Measurements from ENCODE around the gene AGTR1.

DNA sequence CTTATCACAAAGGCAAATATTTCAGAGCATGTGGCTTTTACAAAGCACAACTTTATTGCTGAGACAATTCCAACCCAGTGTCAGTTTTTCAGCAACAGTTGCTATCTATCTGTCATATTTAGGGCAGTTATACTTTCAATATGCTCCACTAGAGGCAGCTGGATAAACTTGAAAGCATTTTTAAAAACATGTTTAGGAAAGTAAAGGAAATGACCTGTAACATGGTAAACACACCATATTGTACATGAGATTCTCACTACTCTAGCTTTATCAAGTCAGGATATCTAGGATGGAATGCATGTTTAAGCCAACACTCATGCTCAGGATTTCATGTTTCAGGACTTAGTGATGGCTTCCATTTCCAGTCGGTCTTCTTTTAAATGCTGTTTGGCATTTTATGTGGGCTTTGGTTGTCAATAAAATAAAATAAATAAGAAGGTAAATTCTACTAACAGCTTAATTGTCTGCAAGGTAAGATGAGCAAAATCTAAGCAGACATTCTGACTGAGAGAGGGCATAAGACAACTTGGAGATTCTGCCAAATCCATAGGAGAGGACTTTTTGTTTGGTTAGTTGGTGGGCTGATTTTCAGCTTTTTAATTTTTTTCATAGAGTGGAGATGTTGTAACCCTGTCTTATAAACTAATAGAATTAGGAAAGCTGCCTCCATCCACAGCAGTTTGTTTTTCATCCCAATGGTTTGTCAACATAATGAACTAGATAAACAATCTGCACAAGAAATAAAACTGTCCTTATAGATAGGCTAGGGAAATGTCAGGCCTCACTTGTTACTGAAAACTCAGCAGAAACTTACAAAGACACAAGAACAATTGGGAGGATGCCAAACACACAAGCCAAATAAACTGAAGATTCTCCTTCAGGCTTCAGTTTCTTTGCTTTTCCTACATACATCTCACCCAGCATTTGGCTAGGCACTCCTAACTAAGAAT is 66.6 kb downstream of the AGTR1 start:
- TF ChIP-seq ZNF280B (CRISPR knock-in tag; IDR thresholded peaks at IDR 0.05; ENCODE audit: borderline replicate concordance) (no peak), HNRNPK (IDR thresholded peaks at IDR 0.05; ENCODE audit: low read depth, low read length, poor library complexity, severe bottlenecking) (no peak), HNF4G (IDR thresholded peaks at IDR 0.05; ENCODE audit: borderline replicate concordance, low read depth, low read length) (no peak), HNF4G (CRISPR knock-in tag; IDR thresholded peaks at IDR 0.05; ENCODE audit: borderline replicate concordance, low read depth) (no peak), ZNF670 (CRISPR knock-in tag; IDR thresholded peaks at IDR 0.05; ENCODE audit: borderline replicate concordance) (no peak), MYC (CRISPR knock-in tag; IDR thresholded peaks at IDR 0.05; ENCODE audit: borderline replicate concordance) (no peak), POLR2A (IDR thresholded peaks at IDR 0.05; ENCODE audit: insufficient read depth in 1 of 2, low read depth in 2 of 2, low read length in 2 of 2) (no peak)
